Measurements from ENCODE around the gene TMEM63C. TPM values are rescaled to one million over a fixed set of nuclear protein-coding genes. Genes with fewer than 3 reads are reported as not detected.

The TMEM63C gene
- 0.27 TPM for total RNA-seq

- peak in 2 of 3 donors; percentile 75 to 77 for DNase-seq (ENCODE audit: low read depth in 2 of 3, low spot score in 2 of 3)
Measured at GRCh38 chr14:77181603-77182437, at the start of gene TMEM63C. Gene TMEM63C, plus strand, starts transcription at chr14:77181798. Its CDS starts 37,016 bp downstream, at chr14:77218814.

- no peak for DNase-seq (ENCODE audit: low read depth in 2 of 3, low spot score in 2 of 3)
Measured at GRCh38 chr14:77131871-77132486, 49.6 kb upstream of the TMEM63C start.

GRCh38 chr14:77133720-77134338 lies 47.8 kb upstream of the TMEM63C start:
- peak in 2 of 3 donors; percentile 83 to 93 for DNase-seq (ENCODE audit: low read depth in 2 of 3, low spot score in 2 of 3)

- DNase-seq (ENCODE audit: low read depth in 2 of 3, low spot score in 2 of 3) = no peak
Measured at GRCh38 chr14:77139022-77139421, 42.6 kb upstream of the TMEM63C start.

GRCh38 chr14:77139540-77140358 lies 41.8 kb upstream of the TMEM63C start:
- DNase-seq (ENCODE audit: low read depth in 2 of 3, low spot score in 2 of 3) = peak in 2 of 3 donors; percentile 65 to 67

- no peak for DNase-seq (ENCODE audit: low read depth in 2 of 3, low spot score in 2 of 3)
Measured at GRCh38 chr14:77140359-77141213, 41.0 kb upstream of the TMEM63C start.

GRCh38 chr14:77141214-77142004 lies 40.2 kb upstream of the TMEM63C start, which contains the start of gene ZDHHC22:
Gene ZDHHC22, minus strand, starts transcription at chr14:77141791. Its CDS starts 2,053 bp downstream, at chr14:77139738.
- peak in 2 of 3 donors; percentile 41 to 50 for DNase-seq (ENCODE audit: low read depth in 2 of 3, low spot score in 2 of 3)

- DNase-seq (ENCODE audit: low read depth in 2 of 3, low spot score in 2 of 3) = no peak
Measured at GRCh38 chr14:77142005-77142800, 39.4 kb upstream of the TMEM63C start.

- DNase-seq (ENCODE audit: low read depth in 2 of 3, low spot score in 2 of 3) = peak in 1 of 3 donors; percentile 37
Measured at GRCh38 chr14:77143071-77143470, 38.5 kb upstream of the TMEM63C start.

- no peak for DNase-seq (ENCODE audit: low read depth in 2 of 3, low spot score in 2 of 3)
Measured at GRCh38 chr14:77144412-77145115, 37.0 kb upstream of the TMEM63C start.

- DNase-seq (ENCODE audit: low read depth in 2 of 3, low spot score in 2 of 3) = no peak
Measured at GRCh38 chr14:77145975-77146740, 35.4 kb upstream of the TMEM63C start.

GRCh38 chr14:77148510-77149231 lies 32.9 kb upstream of the TMEM63C start:
- DNase-seq (ENCODE audit: low read depth in 2 of 3, low spot score in 2 of 3) = no peak

- peak in 1 of 3 donors; percentile 49 for DNase-seq (ENCODE audit: low read depth in 2 of 3, low spot score in 2 of 3)
Measured at GRCh38 chr14:77151245-77151644, 30.4 kb upstream of the TMEM63C start.

- peak in 1 of 3 donors; percentile 61 for DNase-seq (ENCODE audit: low read depth in 2 of 3, low spot score in 2 of 3)
Measured at GRCh38 chr14:77151918-77152588, 29.5 kb upstream of the TMEM63C start.

GRCh38 chr14:77153802-77154201 lies 27.8 kb upstream of the TMEM63C start:
- no peak for DNase-seq (ENCODE audit: low read depth in 2 of 3, low spot score in 2 of 3)

Data from hematopoietic multipotent progenitor cell (in vitro differentiated cells).